ENCODE measurements around the gene ATG2B. TPM values are rescaled to one million over a fixed set of nuclear protein-coding genes. Genes with fewer than 3 reads are reported as not detected.
"Not testable (repeated sequence)": the region's sequence is repeated elsewhere in the genome, so short reads cannot be mapped to it uniquely, and the experiment has no call there.

ATG2B gene
- total and polyA plus RNA-seq, 2 donors, result 9.6 to 15.2 TPM

DNA sequence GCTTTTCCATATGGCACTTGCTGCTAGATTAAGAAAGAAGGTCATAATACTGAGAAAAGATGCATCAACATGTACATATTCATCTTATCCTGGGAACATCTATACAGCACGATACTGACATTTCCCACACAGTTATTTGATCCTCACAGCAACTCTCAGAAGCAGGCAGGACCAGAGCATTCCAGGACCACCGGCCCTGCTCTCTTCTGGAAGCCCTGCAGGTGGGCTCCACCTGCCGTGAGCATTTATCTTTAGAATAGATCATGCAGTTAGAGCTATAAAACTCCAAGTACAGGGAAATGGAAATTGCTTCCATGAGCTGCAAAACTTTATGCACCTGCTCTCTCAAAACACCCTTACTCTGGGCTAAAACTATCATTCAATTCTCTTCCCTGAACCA is 112.7 kb downstream of the ATG2B start:
- Histone ChIP-seq H3K27me3 (ENCODE audit: control insufficient read depth in 2 of 2, insufficient read depth in 1 of 2, low read length in 1 of 2) (peaks cover 0 to 4% of the 10 kb centered on the region in 2 donors), H3K4me1 (ENCODE audit: control insufficient read depth in 2 of 2, insufficient read depth in 2 of 2, low read length in 2 of 2) (no peaks in the 10 kb centered on the region), H3K36me3 (ENCODE audit: control insufficient read depth in 2 of 2, insufficient read depth in 2 of 2, low read length in 1 of 2) (no peaks in the 10 kb centered on the region), H3K4me3 (ENCODE audit: low read length in 2 of 2) (no peak overlapping the region), H3K27ac (ENCODE audit: low read depth in 1 of 2, low read length in 1 of 2) (no peak overlapping the region), H3K9me3 (ENCODE audit: control insufficient read depth in 2 of 2, insufficient read depth in 1 of 2, low read length in 1 of 2) (no peaks in the 10 kb centered on the region)
- 77% methylated on average over 3 of the region's 3 CpGs for WGBS
- DNase-seq (ENCODE audit: low read depth in 6 of 9, low spot score in 9 of 9), result no peak

DNA sequence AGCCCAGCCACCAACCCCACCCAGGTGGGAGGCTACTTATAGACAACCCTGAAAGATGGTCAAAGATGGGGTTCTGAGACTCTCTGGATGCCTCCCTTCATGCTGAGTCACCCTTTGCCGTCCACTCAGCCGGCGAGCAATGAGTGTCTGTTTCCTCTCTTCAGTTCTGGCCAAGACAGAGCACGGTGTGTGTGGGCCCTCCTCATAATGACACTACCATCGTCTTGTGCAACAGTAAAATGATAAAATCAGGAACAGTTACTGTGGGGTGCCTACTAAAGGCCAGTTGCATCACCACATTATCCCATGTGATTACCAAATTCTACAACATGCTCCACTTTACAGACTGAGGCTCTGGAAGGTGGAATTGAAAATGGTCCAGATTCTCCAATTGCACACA is 114.1 kb downstream of the ATG2B start:
- no peaks in the 10 kb centered on the region for H3K4me1 ChIP-seq (ENCODE audit: control insufficient read depth in 2 of 2, insufficient read depth in 2 of 2, low read length in 2 of 2)
- H3K9me3 ChIP-seq (ENCODE audit: control insufficient read depth in 2 of 2, insufficient read depth in 1 of 2, low read length in 1 of 2), result no peaks in the 10 kb centered on the region
- 62% methylated on average over 5 of the region's 5 CpGs for WGBS
- no peak overlapping the region for H3K27ac ChIP-seq (ENCODE audit: low read depth in 1 of 2, low read length in 1 of 2)
- H3K36me3 ChIP-seq (ENCODE audit: control insufficient read depth in 2 of 2, insufficient read depth in 2 of 2, low read length in 1 of 2), result no peaks in the 10 kb centered on the region
- no peak for DNase-seq (ENCODE audit: low read depth in 6 of 9, low spot score in 9 of 9)
- no peaks in the 10 kb centered on the region for H3K27me3 ChIP-seq (ENCODE audit: control insufficient read depth in 2 of 2, insufficient read depth in 1 of 2, low read length in 1 of 2)
- no peak overlapping the region for H3K4me3 ChIP-seq (ENCODE audit: low read length in 2 of 2)

DNA sequence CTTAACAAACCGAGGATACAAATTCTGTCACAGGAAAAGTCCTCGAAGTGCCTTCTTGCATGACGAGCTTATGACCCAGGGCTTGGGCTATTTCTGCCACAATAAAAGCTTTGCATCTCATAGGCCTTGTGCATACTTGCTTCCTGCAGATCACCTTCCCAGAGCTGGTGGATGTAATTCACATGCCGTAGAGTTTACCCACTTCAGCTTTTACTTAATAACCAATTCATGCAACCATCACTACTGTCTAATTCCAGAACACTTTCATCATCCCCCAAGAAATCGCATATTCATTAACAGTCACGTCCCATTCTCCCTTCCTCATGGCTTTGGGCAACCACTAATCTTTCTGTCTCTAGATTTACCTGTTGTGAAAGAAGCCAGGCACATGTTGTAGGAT is 116.1 kb downstream of the ATG2B start:
- no peak for DNase-seq (ENCODE audit: low read depth in 6 of 9, low spot score in 9 of 9)
- H3K9me3 ChIP-seq (ENCODE audit: control insufficient read depth in 2 of 2, insufficient read depth in 1 of 2, low read length in 1 of 2), result no peaks in the 10 kb centered on the region
- no peaks in the 10 kb centered on the region for H3K27me3 ChIP-seq (ENCODE audit: control insufficient read depth in 2 of 2, insufficient read depth in 1 of 2, low read length in 1 of 2)
- no peak overlapping the region for H3K4me3 ChIP-seq (ENCODE audit: low read length in 2 of 2)
- no peak overlapping the region for H3K27ac ChIP-seq (ENCODE audit: low read depth in 1 of 2, low read length in 1 of 2)
- H3K4me1 ChIP-seq (ENCODE audit: control insufficient read depth in 2 of 2, insufficient read depth in 2 of 2, low read length in 2 of 2), result no peaks in the 10 kb centered on the region
- no peaks in the 10 kb centered on the region for H3K36me3 ChIP-seq (ENCODE audit: control insufficient read depth in 2 of 2, insufficient read depth in 2 of 2, low read length in 1 of 2)
- 94% methylated on average over 6 of the region's 6 CpGs for WGBS

DNA sequence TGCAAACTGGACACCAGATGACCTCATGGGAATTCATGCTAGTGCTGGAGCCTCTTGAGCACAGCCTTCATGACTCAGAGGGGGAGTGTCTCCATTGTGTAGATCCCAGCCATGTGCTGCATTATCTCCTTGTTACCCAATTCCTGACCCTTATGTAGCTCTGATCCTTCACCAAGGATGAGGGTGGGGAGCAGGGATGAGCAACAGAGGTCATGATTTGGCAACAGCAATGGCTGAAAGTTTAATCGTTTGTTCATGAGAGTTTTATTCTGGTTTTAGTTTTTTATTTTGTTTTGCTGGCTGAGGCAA is 116.6 kb downstream of the ATG2B start:
- Histone ChIP-seq H3K36me3 (ENCODE audit: control insufficient read depth in 2 of 2, insufficient read depth in 2 of 2, low read length in 1 of 2) (no peaks in the 10 kb centered on the region), H3K4me3 (ENCODE audit: low read length in 2 of 2) (no peak overlapping the region), H3K9me3 (ENCODE audit: control insufficient read depth in 2 of 2, insufficient read depth in 1 of 2, low read length in 1 of 2) (no peaks in the 10 kb centered on the region), H3K27me3 (ENCODE audit: control insufficient read depth in 2 of 2, insufficient read depth in 1 of 2, low read length in 1 of 2) (no peaks in the 10 kb centered on the region), H3K27ac (ENCODE audit: low read depth in 1 of 2, low read length in 1 of 2) (no peak overlapping the region), H3K4me1 (ENCODE audit: control insufficient read depth in 2 of 2, insufficient read depth in 2 of 2, low read length in 2 of 2) (no peaks in the 10 kb centered on the region)
- no peak for DNase-seq (ENCODE audit: low read depth in 6 of 9, low spot score in 9 of 9)
- 97% methylated on average over 1 of the region's 1 CpG for WGBS

DNA sequence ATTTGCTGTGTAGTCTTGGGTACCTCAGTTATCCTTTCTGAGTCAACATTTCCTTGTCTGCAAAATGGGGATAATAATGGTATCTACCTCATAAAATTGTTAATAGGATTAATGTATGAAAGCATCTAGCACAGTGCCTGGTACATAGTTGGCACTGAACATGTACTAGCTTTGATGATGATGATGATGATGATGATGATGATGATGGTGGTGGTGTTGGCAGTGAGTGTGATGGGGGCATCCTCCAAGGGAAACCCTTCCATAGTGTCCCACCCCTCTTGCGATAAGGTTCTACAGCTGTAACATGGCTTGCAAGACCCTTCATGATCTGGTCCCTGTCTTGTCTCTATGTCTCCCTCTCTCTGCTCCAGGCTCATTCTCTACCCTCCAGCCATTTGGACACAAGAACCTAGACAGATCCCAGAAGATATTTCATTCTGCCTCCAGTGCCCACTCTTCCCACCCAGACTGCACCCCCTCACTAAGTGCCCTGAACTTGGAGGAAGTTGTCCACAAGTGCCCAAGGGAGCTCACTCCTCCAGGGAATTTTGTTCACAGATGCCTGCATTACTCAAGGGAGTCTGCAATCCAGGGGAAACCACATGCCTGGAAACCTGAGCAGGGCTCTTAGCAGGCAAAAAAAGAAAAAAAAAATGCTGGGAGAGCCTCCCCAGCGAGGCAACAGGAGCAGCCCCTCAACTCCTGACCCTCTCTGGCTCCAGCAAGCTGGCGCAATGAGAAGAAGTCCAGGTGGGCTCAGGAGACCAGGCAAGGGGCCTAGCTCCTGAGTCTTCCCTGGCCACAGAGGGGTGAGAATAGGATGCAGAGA is 117.2 kb downstream of the ATG2B start:
- no peak overlapping the region for H3K27ac ChIP-seq (ENCODE audit: low read depth in 1 of 2, low read length in 1 of 2)
- DNase-seq (ENCODE audit: low read depth in 6 of 9, low spot score in 9 of 9), result no peak
- H3K4me1 ChIP-seq (ENCODE audit: control insufficient read depth in 2 of 2, insufficient read depth in 2 of 2, low read length in 2 of 2), result no peaks in the 10 kb centered on the region
- no peaks in the 10 kb centered on the region for H3K36me3 ChIP-seq (ENCODE audit: control insufficient read depth in 2 of 2, insufficient read depth in 2 of 2, low read length in 1 of 2)
- no peak overlapping the region for H3K4me3 ChIP-seq (ENCODE audit: low read length in 2 of 2)
- H3K27me3 ChIP-seq (ENCODE audit: control insufficient read depth in 2 of 2, insufficient read depth in 1 of 2, low read length in 1 of 2), result no peaks in the 10 kb centered on the region
- no peaks in the 10 kb centered on the region for H3K9me3 ChIP-seq (ENCODE audit: control insufficient read depth in 2 of 2, insufficient read depth in 1 of 2, low read length in 1 of 2)
- WGBS, result 92% methylated on average over 3 of the region's 3 CpGs

DNA sequence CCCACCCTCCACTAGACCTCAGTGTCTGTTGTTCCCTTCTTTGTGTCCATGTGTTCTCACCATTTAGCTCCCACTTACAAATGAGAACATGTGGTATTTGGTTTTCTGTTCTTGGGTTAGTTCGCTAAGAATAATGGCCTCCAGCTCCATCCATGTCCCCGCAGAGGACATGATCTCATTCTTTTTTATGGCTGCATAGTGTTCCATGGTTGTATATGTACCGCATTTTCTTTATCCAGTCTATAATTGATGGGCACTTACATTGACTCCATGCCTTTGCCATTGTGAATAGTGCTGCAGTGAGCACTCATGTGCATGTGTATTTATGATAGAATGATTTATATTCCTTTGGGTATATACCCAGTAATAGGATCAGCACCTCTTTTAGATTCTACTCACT is 118.1 kb downstream of the ATG2B start:
- H3K9me3 ChIP-seq (ENCODE audit: control insufficient read depth in 2 of 2, insufficient read depth in 1 of 2, low read length in 1 of 2); H3K27ac ChIP-seq (ENCODE audit: low read depth in 1 of 2, low read length in 1 of 2); H3K36me3 ChIP-seq (ENCODE audit: control insufficient read depth in 2 of 2, insufficient read depth in 2 of 2, low read length in 1 of 2); DNase-seq (ENCODE audit: low read depth in 6 of 9, low spot score in 9 of 9); H3K4me3 ChIP-seq (ENCODE audit: low read length in 2 of 2); H3K4me1 ChIP-seq (ENCODE audit: control insufficient read depth in 2 of 2, insufficient read depth in 2 of 2, low read length in 2 of 2); H3K27me3 ChIP-seq (ENCODE audit: control insufficient read depth in 2 of 2, insufficient read depth in 1 of 2, low read length in 1 of 2): not testable (repeated sequence)
- WGBS, result 96% methylated on average over 3 of the region's 3 CpGs

DNA sequence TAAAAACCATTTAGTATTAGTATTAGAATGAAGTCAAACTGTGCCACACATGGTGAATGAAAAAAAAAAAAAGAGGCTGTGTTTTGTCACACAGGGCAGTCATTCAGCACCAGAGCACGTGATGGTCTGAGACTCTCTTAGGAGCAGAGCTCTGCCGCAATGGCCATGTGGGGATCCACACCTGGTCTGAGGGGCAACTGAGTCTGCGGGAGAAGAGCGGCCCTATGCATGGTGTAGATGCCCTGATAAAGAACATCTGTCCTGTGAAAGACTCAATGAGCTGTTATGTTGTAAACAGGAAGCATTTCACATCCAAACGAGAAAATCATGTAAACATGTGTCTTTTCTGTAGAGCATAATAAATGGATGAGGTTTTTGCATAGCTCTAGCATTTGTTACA is 119.4 kb downstream of the ATG2B start:
- WGBS, result 81% methylated on average over 5 of the region's 5 CpGs
- no peaks in the 10 kb centered on the region for H3K4me1 ChIP-seq (ENCODE audit: control insufficient read depth in 2 of 2, insufficient read depth in 2 of 2, low read length in 2 of 2)

DNA sequence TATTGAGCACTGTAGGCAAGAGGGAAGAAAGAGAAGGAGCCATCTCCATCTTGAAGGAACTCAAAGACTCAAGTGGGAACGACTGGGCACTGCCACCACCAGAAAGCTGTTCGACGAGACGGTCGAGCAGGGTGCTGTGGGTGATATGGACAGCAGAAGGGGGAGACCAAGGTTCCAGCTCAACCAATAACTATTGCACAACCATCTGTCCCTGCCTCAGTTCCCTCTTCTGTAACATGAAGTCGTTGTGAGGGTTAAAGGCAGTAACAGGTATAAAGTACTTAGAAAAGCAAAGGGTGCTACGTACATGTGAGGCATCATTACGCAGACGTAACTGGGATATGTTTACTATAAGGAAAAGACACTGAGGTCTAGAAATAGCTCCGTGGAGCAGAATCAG is 121.0 kb downstream of the ATG2B start:
- no peak for DNase-seq (ENCODE audit: low read depth in 6 of 9, low spot score in 9 of 9)

More for the DNA sequence above, 119.4 kb downstream of the ATG2B start:
- Histone ChIP-seq H3K4me3 (ENCODE audit: low read length in 2 of 2) (no peak overlapping the region), H3K9me3 (ENCODE audit: control insufficient read depth in 2 of 2, insufficient read depth in 1 of 2, low read length in 1 of 2) (no peaks in the 10 kb centered on the region), H3K36me3 (ENCODE audit: control insufficient read depth in 2 of 2, insufficient read depth in 2 of 2, low read length in 1 of 2) (no peaks in the 10 kb centered on the region), H3K27me3 (ENCODE audit: control insufficient read depth in 2 of 2, insufficient read depth in 1 of 2, low read length in 1 of 2) (no peaks in the 10 kb centered on the region), H3K27ac (ENCODE audit: low read depth in 1 of 2, low read length in 1 of 2) (no peak overlapping the region)
- DNase-seq (ENCODE audit: low read depth in 6 of 9, low spot score in 9 of 9), result no peak

DNA sequence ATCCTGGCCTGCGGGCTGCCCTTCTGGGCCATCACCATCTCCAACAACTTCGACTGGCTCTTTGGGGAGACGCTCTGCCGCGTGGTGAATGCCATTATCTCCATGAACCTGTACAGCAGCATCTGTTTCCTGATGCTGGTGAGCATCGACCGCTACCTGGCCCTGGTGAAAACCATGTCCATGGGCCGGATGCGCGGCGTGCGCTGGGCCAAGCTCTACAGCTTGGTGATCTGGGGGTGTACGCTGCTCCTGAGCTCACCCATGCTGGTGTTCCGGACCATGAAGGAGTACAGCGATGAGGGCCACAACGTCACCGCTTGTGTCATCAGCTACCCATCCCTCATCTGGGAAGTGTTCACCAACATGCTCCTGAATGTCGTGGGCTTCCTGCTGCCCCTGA is 122.5 kb downstream of the ATG2B start:
- Histone ChIP-seq H3K4me3 (ENCODE audit: low read length in 2 of 2) (no peak overlapping the region), H3K27ac (ENCODE audit: low read depth in 1 of 2, low read length in 1 of 2) (no peak overlapping the region), H3K36me3 (ENCODE audit: control insufficient read depth in 2 of 2, insufficient read depth in 2 of 2, low read length in 1 of 2) (no peaks in the 10 kb centered on the region), H3K4me1 (ENCODE audit: control insufficient read depth in 2 of 2, insufficient read depth in 2 of 2, low read length in 2 of 2) (no peaks in the 10 kb centered on the region), H3K9me3 (ENCODE audit: control insufficient read depth in 2 of 2, insufficient read depth in 1 of 2, low read length in 1 of 2) (no peaks in the 10 kb centered on the region), H3K27me3 (ENCODE audit: control insufficient read depth in 2 of 2, insufficient read depth in 1 of 2, low read length in 1 of 2) (no peaks in the 10 kb centered on the region)
- DNase-seq (ENCODE audit: low read depth in 6 of 9, low spot score in 9 of 9), result no peak
- WGBS, result 96% methylated on average over 18 of the region's 18 CpGs

More for the DNA sequence above, 121.0 kb downstream of the ATG2B start:
- H3K4me3 ChIP-seq (ENCODE audit: low read length in 2 of 2), result no peak overlapping the region
- no peaks in the 10 kb centered on the region for H3K27me3 ChIP-seq (ENCODE audit: control insufficient read depth in 2 of 2, insufficient read depth in 1 of 2, low read length in 1 of 2)
- no peaks in the 10 kb centered on the region for H3K36me3 ChIP-seq (ENCODE audit: control insufficient read depth in 2 of 2, insufficient read depth in 2 of 2, low read length in 1 of 2)
- H3K27ac ChIP-seq (ENCODE audit: low read depth in 1 of 2, low read length in 1 of 2), result no peak overlapping the region
- 94% methylated on average over 10 of the region's 10 CpGs for WGBS
- no peaks in the 10 kb centered on the region for H3K9me3 ChIP-seq (ENCODE audit: control insufficient read depth in 2 of 2, insufficient read depth in 1 of 2, low read length in 1 of 2)
- H3K4me1 ChIP-seq (ENCODE audit: control insufficient read depth in 2 of 2, insufficient read depth in 2 of 2, low read length in 2 of 2), result no peaks in the 10 kb centered on the region

All from thymus (tissue), 11 donors.